HG03066 (cell line): Measurements from ENCODE around the gene NXPH3.
"Not testable (repeated sequence)": the region's sequence is repeated elsewhere in the genome, so short reads cannot be mapped to it uniquely, and the experiment has no call there.

Experiments
- ATAC-seq: cut with Tn5 transposase; IDR thresholded peaks from one replicate; pipeline ENCODE4 v1.9.1; 2021; ENCODE audit warnings: low read depth; ENCODE audit not compliant: unreplicated experiment

The NXPH3 gene

GRCh38 chr17:49554694-49555494 is 20.8 kb upstream of the NXPH3 start:
- ATAC-seq = no peak

GRCh38 chr17:49555495-49556222 is 20.0 kb upstream of the NXPH3 start:
- no peak for ATAC-seq

- no peak for ATAC-seq
Observed at GRCh38 chr17:49556223-49556943, 19.3 kb upstream of the NXPH3 start.

DNA sequence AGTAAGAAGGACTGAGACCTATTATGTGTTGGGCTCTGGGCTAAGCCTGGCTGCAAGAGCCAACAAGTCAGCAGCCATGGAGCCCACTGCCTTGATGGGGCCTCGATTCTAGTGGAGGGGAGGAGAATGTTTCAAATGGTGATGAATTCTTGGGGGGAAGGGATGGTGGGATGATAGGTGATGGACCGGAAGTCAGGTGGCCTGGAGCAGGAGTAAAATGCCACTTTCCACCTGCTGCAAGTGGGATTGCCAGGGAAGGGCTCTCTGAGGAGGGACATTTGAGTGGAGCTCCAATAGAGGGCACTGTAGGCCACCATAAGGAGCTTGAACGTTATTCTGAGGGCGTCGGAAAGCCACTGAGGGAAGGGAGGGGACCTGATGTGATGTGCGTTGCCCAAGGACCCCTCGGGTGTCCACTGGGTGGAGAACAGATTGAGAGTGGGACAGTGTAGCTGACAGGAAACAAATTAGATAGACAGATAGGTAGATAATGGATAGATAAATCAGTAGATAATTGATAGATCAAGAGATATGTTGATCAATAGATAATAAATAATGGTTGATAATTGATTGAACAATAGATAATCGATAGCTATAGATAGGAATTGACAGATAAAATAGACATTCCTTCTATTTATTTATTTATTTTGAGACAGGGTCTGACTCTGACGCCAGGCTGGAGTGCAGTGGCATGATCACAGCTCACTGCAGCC is 18.2 kb upstream of the NXPH3 start:
- no peak for ATAC-seq

DNA sequence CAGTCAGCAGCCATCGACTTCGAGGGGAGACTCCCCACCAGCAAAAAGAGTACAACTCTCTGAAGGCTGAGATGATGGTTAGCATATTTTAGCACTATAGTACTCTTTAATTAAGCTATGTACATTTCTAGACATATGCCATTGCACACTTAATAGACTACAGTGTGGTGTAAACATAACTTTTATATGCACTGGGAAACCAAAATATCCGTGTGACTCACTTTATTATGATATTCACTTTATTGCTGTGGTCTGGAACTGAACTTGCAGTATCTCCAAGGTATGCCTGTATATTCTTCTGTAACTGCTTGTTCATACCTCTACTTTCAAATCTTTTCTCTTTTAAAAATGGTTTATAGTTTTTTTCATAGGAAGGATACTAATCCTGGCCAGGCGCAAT is 11.0 kb upstream of the NXPH3 start:
- ATAC-seq = no peak

DNA sequence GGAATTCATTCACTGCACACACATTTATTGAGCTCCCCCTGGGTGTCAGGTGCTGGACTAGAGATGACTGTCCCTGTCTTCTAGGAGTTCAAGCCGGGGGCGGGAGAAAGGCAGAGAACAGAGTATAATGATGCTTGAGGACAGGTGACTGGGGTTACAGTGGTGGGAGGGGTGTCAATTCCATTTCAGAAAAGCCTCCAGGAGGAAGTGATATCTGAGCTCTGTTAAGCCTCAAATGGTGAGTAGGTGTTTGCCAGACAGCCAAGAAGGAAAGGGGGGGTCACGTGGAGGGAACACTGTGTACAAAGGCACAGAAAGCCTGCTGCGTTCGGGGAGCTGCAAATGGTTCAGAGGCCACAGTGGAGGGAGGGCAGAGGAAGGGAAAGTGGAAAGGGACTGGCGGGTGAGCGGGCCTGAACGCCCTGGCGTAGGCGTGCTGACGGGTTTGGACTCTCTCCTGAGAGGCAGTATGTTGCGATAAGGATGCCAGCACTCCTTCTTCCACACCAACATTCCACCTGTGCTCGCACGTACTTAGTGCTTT is 9.7 kb upstream of the NXPH3 start:
- ATAC-seq = no peak

GRCh38 chr17:49566668-49567071 is 9.0 kb upstream of the NXPH3 start:
- ATAC-seq = no peak

- no peak for ATAC-seq
Observed at GRCh38 chr17:49567104-49567521, 8.6 kb upstream of the NXPH3 start.

DNA sequence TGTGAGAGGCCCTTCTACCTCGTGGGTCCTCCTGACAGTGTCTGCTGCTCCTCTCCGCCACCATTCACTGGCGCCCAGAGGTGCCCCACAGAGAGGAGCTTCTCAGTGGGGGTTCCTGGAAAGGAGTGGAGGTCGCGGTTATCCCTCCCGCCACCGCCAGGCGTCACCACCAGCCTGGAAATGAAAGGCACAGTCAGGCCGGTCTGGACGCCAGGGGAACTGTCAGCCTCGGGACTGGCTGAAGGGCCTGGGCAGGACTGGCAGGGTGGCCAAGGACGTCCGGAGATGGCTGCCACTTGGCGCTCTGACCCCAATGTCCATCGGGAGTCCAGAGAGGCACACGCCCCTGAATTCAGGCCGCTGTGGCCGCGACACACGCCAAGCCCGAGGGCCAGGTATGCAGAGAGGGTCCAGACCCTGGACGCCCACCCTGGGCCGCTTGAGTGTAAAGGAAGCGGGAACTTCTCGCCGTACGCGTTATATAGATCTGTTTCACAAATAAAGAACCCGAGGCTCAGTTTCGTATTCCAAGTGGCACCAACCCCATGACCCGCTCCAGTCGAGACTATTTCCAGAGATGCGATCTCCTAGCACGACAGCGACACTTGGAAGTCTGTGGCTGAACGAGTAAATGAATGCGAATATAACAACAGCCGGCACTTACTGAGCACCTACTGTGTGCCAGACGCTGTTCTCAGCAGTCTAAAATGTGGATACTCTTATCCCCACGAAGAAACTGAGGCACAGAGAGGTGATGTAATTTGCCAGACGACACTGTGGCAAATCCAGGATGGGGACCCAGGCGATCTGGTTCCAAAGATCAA is 7.6 kb upstream of the NXPH3 start:
- no peak for ATAC-seq

DNA sequence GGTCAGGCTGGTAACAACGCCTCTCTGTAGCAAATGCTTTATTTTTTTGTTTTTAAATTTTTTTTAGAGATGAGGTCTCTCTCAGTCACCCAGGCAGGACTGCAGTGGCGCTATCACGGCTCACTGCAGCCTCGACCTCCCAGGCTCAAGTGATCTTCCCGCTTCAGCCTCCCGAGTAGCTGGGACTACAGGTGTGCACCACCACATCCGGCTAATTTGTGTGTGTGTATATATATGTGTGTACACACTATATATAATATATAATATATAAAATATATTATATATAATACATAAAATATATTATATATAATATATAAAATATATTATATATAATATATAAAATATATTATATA is 7.0 kb upstream of the NXPH3 start:
- ATAC-seq = not testable (repeated sequence)

DNA sequence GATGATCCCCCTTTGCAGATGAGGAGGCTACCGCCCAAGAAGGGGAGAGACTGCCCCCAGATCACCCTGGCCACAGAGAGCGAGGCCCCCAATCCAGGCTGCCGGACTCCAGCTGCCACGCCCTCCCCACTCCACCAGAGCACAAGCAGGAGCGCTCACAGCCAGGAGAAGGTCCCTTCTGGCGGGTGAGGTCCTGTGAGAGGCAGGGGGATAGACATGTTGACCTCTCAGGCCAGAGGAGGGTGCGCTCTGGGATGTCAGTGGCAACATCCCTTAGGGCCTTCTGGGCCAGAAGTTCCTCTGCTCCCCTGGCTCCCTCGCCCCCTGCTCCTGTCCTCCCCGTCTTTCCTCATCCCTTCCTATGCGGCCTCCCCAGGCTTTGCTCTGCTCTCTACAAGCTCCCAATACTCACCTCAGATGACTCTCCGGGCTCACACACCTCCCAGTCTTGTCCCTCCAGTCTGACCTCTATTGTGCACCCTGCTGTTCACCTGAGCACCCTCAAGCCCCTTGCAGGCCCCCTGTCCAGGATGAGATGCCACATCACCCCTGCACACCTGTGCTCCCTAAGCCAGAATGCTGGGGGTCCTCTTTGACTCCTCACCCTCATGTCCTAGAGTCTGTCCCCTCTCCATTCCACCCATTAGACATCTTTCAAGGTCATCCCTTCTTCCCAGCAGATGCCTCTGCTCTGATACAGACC is 5.0 kb upstream of the NXPH3 start:
- no peak for ATAC-seq

DNA sequence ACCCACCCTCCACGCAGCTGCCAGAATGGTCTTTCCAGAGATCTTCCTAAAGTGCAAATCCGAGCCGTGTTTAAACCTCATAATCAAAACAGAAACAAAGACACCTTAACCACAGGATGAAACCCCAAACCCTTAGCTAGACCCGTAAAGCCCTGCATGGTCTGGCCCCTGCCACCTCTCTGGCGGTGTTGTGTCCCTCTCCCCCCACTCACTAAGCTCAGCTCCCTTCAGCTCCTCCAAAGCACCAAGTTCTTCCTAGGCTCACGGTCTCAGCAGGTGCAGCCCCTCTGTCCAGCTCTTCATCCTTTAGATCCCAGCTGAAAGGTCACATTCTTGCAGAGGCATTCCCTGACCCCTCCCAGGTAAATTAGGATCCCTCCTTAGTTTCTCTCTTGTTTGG is 4.4 kb upstream of the NXPH3 start:
- ATAC-seq = no peak

DNA sequence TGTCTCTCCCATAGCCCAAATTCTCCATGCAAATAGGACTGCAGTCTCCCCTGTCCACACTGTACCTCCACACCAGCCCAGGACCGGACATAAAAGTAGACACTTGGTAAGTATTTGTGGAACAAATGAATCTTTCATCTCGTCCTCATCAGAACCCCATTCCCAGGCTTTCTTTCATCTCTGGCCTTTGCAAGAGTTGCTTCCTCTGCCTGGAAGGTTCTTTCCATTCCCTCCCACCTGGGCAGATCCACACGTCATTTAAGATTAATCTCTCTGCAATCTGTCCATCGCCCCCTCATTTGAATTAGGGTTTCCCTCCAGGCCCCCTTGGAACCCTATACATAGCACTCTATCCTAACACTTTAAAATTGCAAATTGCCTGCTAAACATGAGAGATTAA is 3.9 kb upstream of the NXPH3 start:
- no peak for ATAC-seq

- no peak for ATAC-seq
Observed at GRCh38 chr17:49572226-49572625, 3.4 kb upstream of the NXPH3 start.

DNA sequence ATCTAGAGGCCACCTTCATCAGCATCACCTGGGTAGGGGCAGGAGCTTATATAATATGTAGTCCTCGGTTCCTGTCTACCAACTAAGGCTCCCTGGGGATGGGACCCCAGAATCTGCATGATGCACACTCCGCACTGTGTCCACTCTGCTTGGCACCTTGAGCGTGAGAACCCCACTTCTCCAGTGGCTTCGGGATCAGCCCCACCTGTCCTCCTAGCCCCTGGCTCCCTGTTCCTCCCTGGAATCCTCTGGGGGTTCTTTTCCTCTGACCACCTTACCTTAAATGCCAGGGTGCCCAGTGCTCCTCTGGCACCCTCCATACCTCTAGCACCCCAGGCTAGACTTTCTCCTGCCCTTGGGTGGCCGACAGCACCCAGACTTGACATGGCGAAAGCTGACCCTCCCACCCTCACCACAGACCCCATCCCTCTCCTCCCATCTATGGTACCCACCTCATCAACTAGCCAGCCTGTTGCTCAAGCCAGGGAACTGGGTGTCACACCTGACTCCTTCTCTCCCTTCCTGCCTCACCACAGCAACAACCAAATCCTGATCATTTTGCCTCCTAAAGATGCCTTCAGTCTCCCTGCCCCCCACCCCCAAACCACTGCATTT is 2.8 kb upstream of the NXPH3 start:
- no peak for ATAC-seq

DNA sequence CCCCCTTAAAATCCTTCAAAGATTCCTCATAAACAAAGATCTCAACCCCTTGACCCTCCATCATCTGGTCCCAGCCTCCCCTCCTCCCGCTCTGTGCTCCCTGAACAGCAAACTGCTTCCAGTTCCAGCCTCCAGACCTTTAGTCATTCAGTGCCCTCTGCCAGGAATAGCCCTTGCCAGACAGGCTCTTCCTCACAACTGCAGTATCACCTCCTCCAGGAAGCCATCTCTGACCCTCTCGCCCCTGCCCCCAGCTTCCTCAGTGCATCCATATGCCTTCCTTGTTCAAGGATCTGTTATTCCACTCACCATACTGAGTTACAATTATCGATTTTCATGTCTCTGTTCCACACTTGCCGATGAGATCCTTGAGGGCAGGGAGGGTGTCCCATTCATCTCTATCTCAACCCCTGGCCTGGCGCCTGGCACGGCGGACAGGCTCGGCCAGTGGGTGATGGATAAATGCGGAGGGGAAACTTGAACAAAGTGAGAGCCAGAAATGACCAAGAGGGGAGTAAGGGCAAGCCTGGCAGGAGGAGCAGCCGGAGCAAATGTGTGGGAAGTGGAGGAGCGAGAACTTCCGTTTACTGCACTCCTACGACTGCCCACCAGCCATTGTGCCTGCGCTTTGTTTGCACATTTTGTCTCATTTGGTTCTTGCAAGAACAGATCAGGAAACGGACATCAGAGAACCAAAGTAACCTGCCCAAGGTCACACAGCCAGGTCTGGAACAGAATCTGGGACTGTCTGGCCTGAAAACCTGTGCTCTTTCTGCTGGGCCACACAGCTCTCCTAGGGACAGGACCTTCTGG is 2.0 kb upstream of the NXPH3 start:
- ATAC-seq = no peak

DNA sequence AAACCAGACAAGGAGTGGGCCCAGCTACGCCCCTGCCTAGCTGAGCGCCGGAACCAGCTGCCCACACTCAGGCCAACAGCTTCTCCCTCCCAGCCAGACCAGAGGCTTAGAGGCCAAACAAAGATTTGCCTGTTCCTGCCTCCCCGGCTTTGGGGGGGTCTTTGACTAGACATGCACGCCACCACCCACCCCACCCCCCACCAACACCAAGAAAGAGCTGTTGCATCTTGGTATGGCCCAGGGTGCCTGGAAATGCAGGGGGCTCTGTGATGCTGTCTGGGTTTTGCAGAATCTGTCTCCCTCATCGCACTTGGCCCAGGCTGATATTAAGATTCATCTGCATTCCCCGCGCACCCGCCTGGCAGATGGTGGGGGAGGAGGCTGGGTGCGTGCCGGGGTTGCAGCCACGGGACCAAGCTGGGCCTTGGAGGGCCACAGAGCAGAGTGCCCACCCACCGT is 1.3 kb upstream of the NXPH3 start:
- ATAC-seq = no peak
